OCI-LY7 (cell line): ENCODE results near the gene SRSF2. TPM values are rescaled to one million over a fixed set of nuclear protein-coding genes. Genes with fewer than 3 reads are reported as not detected.

Experiments
- BruUV-seq: library from RNA; stranded (reverse); fragments of 400-500 nt; replicated peaks from 2 replicates; lab custom pipeline; 2021; lab: Mats Ljungman, UMichigan
- CTCF ChIA-PET: fragments of 300-600 bp; sonication (Branson Sonifier 250); formaldehyde crosslinking; loops from one replicate; lab custom pipeline; 2022; ENCODE audit warnings: antibody characterized with exemption; ENCODE audit not compliant: unreplicated experiment; lab: Charles Lee
- POLR2A ChIA-PET: fragments of 300-600 bp; sonication (Branson Sonifier 250); formaldehyde crosslinking; loops from one replicate; lab custom pipeline; 2022; ENCODE audit warnings: antibody characterized with exemption; lab: Charles Lee
- DNase-seq: peaks from one replicate; pipeline ENCODE4 v3.0.0-alpha.2; 2015; ENCODE audit warnings: low spot score
- H2AFZ ChIP-seq: fragments of 200-600 bp; sonication (generic), shearing (Covaris generic); 2 replicates; pipeline ENCODE4 v1.6.1; 2014; ENCODE audit warnings: mild to moderate bottlenecking, antibody characterized with exemption, low read length, moderate library complexity
- H3K27ac ChIP-seq: fragments of 200-600 bp; sonication (generic); 2 replicates; pipeline ENCODE4 v1.5.1; 2014; ENCODE audit warnings: mixed run types, low read depth, mild to moderate bottlenecking, moderate library complexity, low read length, inconsistent platforms; ENCODE audit not compliant: poor library complexity, severe bottlenecking
- H3K36me3 ChIP-seq: fragments of 200-600 bp; sonication (generic); 2 replicates; pipeline ENCODE4 v1.6.1; 2014; ENCODE audit warnings: mild to moderate bottlenecking, antibody characterized with exemption, low read length, moderate library complexity, mixed read lengths; ENCODE audit not compliant: insufficient read depth
- H3K4me1 ChIP-seq: fragments of 200-600 bp; sonication (generic); 2 replicates; pipeline ENCODE4 v1.5.1; 2014; ENCODE audit warnings: mild to moderate bottlenecking, low read length; ENCODE audit not compliant: insufficient read depth, poor library complexity, severe bottlenecking
- H3K4me2 ChIP-seq: fragments of 200-600 bp; sonication (generic); 2 replicates; pipeline ENCODE4 v1.6.1; 2014; ENCODE audit warnings: mild to moderate bottlenecking, low read length
- H3K4me3 ChIP-seq: fragments of 200-600 bp; sonication (generic); 2 replicates; pipeline ENCODE4 v1.5.1; 2014; ENCODE audit warnings: mild to moderate bottlenecking, low read depth, low read length; ENCODE audit not compliant: poor library complexity, severe bottlenecking
- H3K79me2 ChIP-seq: fragments of 200-600 bp; sonication (generic); 2 replicates; pipeline ENCODE4 v1.6.1; 2016; ENCODE audit warnings: low read depth, mild to moderate bottlenecking, low read length, moderate library complexity, mixed read lengths; ENCODE audit not compliant: insufficient read depth
- H3K9me2 ChIP-seq: fragments of 200-600 bp; sonication (generic); 2 replicates; pipeline ENCODE4 v1.6.1; 2016; ENCODE audit warnings: mild to moderate bottlenecking, low read length, mixed read lengths; ENCODE audit not compliant: insufficient read depth
- H3K9me3 ChIP-seq: fragments of 200-600 bp; sonication (generic); 2 replicates; pipeline ENCODE4 v1.6.1; 2014; ENCODE audit warnings: mild to moderate bottlenecking, mixed run types, low read length, mixed read lengths
- H4K20me1 ChIP-seq: fragments of 200-600 bp; sonication (generic); 2 replicates; pipeline ENCODE4 v1.6.1; 2014; ENCODE audit warnings: mild to moderate bottlenecking, antibody characterized with exemption, low read length, moderate library complexity, mixed read lengths; ENCODE audit not compliant: insufficient read depth
- CTCF ChIP-seq: fragments of 200-600 bp; sonication (generic); conservative IDR thresholded peaks from 2 replicates; pipeline ENCODE4 v1.5.1; 2014; ENCODE audit warnings: mild to moderate bottlenecking, antibody characterized with exemption, low read length, moderate library complexity, mixed read lengths
- EZH2phosphoT487 ChIP-seq: fragments of 200-600 bp; sonication (generic); IDR thresholded peaks from 2 replicates; pipeline ENCODE4 v1.6.1; 2018; ENCODE audit warnings: low read depth, borderline replicate concordance, mild to moderate bottlenecking, mixed run types, antibody characterized with exemption, low read length, moderate library complexity, mixed read lengths
- intact Hi-C: fragments of 100-400 bp; cut with micrococcal nuclease; formaldehyde crosslinking; loops from one replicate; pipeline ENCODE4 v1.10.0; 2022; ENCODE audit not compliant: unreplicated experiment
- total RNA-seq, 2 experiments: library from RNA; depleted of rRNA in 1 of 2; stranded (reverse); fragments of >200 nt in 1 of 2; shearing (Covaris generic) in 1 of 2; gene quantifications; 2 replicates each; pipeline ENCODE4 v1.2.3, GENCODE V29; 2014 to 2022

The SRSF2 gene
- total RNA-seq, 2 experiments from 2014 or later, result 619 to 2,207 TPM

GRCh38 chr17:76783146-76783545, 46.0 kb upstream of the SRSF2 start:
- POLR2A ChIA-PET, result interaction anchor here (0.6 to 3.0 kb wide), 12 partner anchors 8 to 186 kb away, joined by 3 to 12 read pairs (median 4); partner anchors contain the start of genes METTL23, MFSD11 and SRSF2
- Histone ChIP-seq H3K79me2 (no peaks in the 10 kb centered on the region), H3K4me1 (peaks cover 87% of the 10 kb centered on the region), H3K4me3 (peak overlapping the region; percentile 22), H3K36me3 (peaks cover 40% of the 10 kb centered on the region), H3K27ac (peak overlapping the region; percentile 92), H4K20me1 (no peaks in the 10 kb centered on the region), H3K4me2 (peak overlapping the region; percentile 65), H3K9me3 (no peaks in the 10 kb centered on the region), H2AFZ (peak overlapping the region; percentile 31; the same call in 1 of the 2 replicates), H3K9me2 (no peaks in the 10 kb centered on the region)
- intact Hi-C loops, result loop anchor here (2.0 to 5.0 kb wide), 2 partner anchors 46 to 516 kb away; partner anchors contain the start of genes SRSF2 and UBALD2
- no TSS peak for BruUV-seq
- peak; percentile 93 for DNase-seq
- CTCF ChIA-PET, result interaction anchor here (0.6 kb wide), 1 partner anchor 58 kb away, joined by 3 read pairs; no protein-coding TSS in a partner anchor
- TF ChIP-seq CTCF (no peak), EZH2phosphoT487 (no peak)

GRCh38 chr17:76781056-76781982, 44.2 kb upstream of the SRSF2 start:
- intact Hi-C loops, result loop anchor here (5.0 kb wide), 1 partner anchor 514 kb away; the partner anchor contains the start of gene UBALD2
- POLR2A ChIA-PET, result interaction anchor here (0.6 to 1.2 kb wide), 5 partner anchors 11 to 289 kb away, joined by 3 to 6 read pairs (median 3); no protein-coding TSS in a partner anchor
- CTCF ChIA-PET, result interaction anchor here (0.8 kb wide), 1 partner anchor 23 kb away, joined by 4 read pairs; no protein-coding TSS in a partner anchor

More at GRCh38 chr17:76781056-76781982, 44.2 kb upstream of the SRSF2 start:
- Histone ChIP-seq H3K4me3 (no peak overlapping the region), H3K9me3 (no peaks in the 10 kb centered on the region), H4K20me1 (no peaks in the 10 kb centered on the region), H3K4me2 (peak overlapping the region; percentile 5; the same call in 1 of the 2 replicates), H3K4me1 (peaks cover 79% of the 10 kb centered on the region), H2AFZ (no peak overlapping the region), H3K9me2 (no peaks in the 10 kb centered on the region), H3K36me3 (peaks cover 56% of the 10 kb centered on the region), H3K79me2 (no peaks in the 10 kb centered on the region), H3K27ac (peak overlapping the region; percentile 92)
- peak; percentile 65; the same call in 1 of the 2 replicates for TF ChIP-seq CTCF
- TF ChIP-seq EZH2phosphoT487, result no peak
- peak; percentile 55 for DNase-seq
- BruUV-seq, result no TSS peak
